ENCODE results near the gene PRTG.

DNA sequence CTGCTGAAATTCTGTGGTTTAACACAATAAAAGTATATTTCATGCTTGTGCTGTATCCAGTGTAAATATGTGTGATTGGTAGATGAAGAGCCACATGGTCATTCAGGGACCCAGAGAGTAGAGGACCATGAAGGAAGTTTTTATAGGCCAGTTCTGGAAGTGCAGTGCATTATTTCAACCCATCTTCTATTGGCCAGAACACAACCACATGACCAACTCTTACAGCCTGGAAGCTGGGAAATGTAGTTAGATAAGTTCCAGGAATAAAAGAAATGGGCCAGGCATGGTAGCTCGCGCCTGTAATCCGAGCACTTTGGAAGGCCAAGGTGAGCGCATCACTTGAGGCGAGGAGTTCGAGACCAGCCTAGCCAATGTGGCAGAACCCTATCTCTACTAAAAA is 21.4 kb upstream of the PRTG start:
- TF ChIP-seq MYC (IDR thresholded peaks at IDR 0.05; ENCODE audit: low read depth, low read length) (no peak), MYC (CRISPR knock-in tag; IDR thresholded peaks at IDR 0.05; ENCODE audit: borderline replicate concordance, low read depth) (no peak), NFRKB (IDR thresholded peaks at IDR 0.05; ENCODE audit: low read depth) (no peak), RFX1 (IDR thresholded peaks at IDR 0.05) (no peak)
- TF ChIP-seq, protein P1, sequence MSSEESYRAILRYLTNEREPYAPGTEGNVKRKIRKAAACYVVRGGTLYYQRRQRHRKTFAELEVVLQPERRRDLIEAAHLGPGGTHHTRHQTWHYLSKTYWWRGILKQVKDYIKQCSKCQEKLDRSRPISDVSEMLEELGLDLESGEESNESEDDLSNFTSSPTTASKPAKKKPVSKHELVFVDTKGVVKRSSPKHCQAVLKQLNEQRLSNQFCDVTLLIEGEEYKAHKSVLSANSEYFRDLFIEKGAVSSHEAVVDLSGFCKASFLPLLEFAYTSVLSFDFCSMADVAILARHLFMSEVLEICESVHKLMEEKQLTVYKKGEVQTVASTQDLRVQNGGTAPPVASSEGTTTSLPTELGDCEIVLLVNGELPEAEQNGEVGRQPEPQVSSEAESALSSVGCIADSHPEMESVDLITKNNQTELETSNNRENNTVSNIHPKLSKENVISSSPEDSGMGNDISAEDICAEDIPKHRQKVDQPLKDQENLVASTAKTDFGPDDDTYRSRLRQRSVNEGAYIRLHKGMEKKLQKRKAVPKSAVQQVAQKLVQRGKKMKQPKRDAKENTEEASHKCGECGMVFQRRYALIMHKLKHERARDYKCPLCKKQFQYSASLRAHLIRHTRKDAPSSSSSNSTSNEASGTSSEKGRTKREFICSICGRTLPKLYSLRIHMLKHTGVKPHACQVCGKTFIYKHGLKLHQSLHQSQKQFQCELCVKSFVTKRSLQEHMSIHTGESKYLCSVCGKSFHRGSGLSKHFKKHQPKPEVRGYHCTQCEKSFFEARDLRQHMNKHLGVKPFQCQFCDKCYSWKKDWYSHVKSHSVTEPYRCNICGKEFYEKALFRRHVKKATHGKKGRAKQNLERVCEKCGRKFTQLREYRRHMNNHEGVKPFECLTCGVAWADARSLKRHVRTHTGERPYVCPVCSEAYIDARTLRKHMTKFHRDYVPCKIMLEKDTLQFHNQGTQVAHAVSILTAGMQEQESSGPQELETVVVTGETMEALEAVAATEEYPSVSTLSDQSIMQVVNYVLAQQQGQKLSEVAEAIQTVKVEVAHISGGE (CRISPR knock-in tag; IDR thresholded peaks at IDR 0.05): no peak

Data from K562 (cell line).